ENCODE measurements around the gene CSRP3. TPM values are rescaled to one million over a fixed set of nuclear protein-coding genes. Genes with fewer than 3 reads are reported as not detected.

The CSRP3 gene
- total RNA-seq, 2 donors from 2014 or later = 2.7 TPM; not detected in 1

GRCh38 chr11:19241260-19242178 is 39.7 kb upstream of the CSRP3 start:
- Histone ChIP-seq H3K27me3 (replicated peaks; ENCODE audit: insufficient read depth) (peaks cover 6% of the 10 kb centered on the region), H3K4me3 (peak overlapping the region; percentile 44 to 54), H3K4me1 (replicated peaks) (no peaks in the 10 kb centered on the region), H3K27ac (no peak overlapping the region), H3K9me3 (no peaks in the 10 kb centered on the region), H3K36me3 (no peaks in the 10 kb centered on the region)
- TF ChIP-seq POLR2AphosphoS5 (IDR thresholded peaks at IDR 0.05) (no peak), POLR2A (IDR thresholded peaks at IDR 0.05) (no peak), CTCF (IDR thresholded peaks at IDR 0.05) (no peak)
- under 1% methylated on average over 58 of the region's 92 CpGs for WGBS
- intact Hi-C loops (cut with DNase I) = no loop called here
- DNase-seq (ENCODE audit: low spot score) = no peak

- intact Hi-C loops (cut with DNase I) = no loop called here
- peak; percentile 83 for DNase-seq (ENCODE audit: low spot score)
- H3K9me3 ChIP-seq = no peaks in the 10 kb centered on the region
- under 1% methylated on average over 55 of the region's 59 CpGs for WGBS
- H3K27me3 ChIP-seq (replicated peaks; ENCODE audit: insufficient read depth) = peaks cover 6% of the 10 kb centered on the region
- peak within 1 kb of the TSS; percentile 44 to 54 for H3K4me3 ChIP-seq
- no peaks in the 10 kb centered on the region for H3K36me3 ChIP-seq
- no peak for TF ChIP-seq CTCF (IDR thresholded peaks at IDR 0.05)
- peak; percentile 85 for TF ChIP-seq POLR2AphosphoS5 (IDR thresholded peaks at IDR 0.05)
- TF ChIP-seq POLR2A (IDR thresholded peaks at IDR 0.05) = no peak
- no peak within 1 kb of the TSS for H3K27ac ChIP-seq
- H3K4me1 ChIP-seq (replicated peaks) = no peaks in the 10 kb centered on the region
These were observed 38.9 kb upstream of the CSRP3 start, which contains the start of gene E2F8 for GRCh38 chr11:19240420-19241259. Gene E2F8 (minus strand): TSS chr11:19240945. CDS start chr11:19240121, 824 bp downstream.

- Histone ChIP-seq H3K36me3 (no peaks in the 10 kb centered on the region), H3K4me3 (no peak overlapping the region), H3K27ac (no peak overlapping the region), H3K27me3 (replicated peaks; ENCODE audit: insufficient read depth) (peaks cover 6% of the 10 kb centered on the region), H3K4me1 (replicated peaks) (no peaks in the 10 kb centered on the region), H3K9me3 (no peaks in the 10 kb centered on the region)
- 93% methylated on average over 3 of the region's 3 CpGs for WGBS
- intact Hi-C loops (cut with DNase I) = no loop called here
- TF ChIP-seq CTCF (IDR thresholded peaks at IDR 0.05) (no peak), POLR2AphosphoS5 (IDR thresholded peaks at IDR 0.05) (no peak)
- no peak for DNase-seq (ENCODE audit: low spot score)
These were observed 37.3 kb upstream of the CSRP3 start for GRCh38 chr11:19239039-19239438.

- no peak for TF ChIP-seq POLR2AphosphoS5 (IDR thresholded peaks at IDR 0.05)
- H3K36me3 ChIP-seq = no peaks in the 10 kb centered on the region
- no peak for DNase-seq (ENCODE audit: low spot score)
- intact Hi-C loops (cut with DNase I) = no loop called here
- no peaks in the 10 kb centered on the region for H3K9me3 ChIP-seq
- H3K27me3 ChIP-seq (replicated peaks; ENCODE audit: insufficient read depth) = peaks cover 6% of the 10 kb centered on the region
- WGBS = 69% methylated on average over 5 of the region's 5 CpGs
- H3K27ac ChIP-seq = no peak overlapping the region
- no peak overlapping the region for H3K4me3 ChIP-seq
- H3K4me1 ChIP-seq (replicated peaks) = no peaks in the 10 kb centered on the region
These were observed 36.0 kb upstream of the CSRP3 start for GRCh38 chr11:19237813-19238212.

GRCh38 chr11:19237381-19237780 is 35.6 kb upstream of the CSRP3 start:
- Histone ChIP-seq H3K4me3 (no peak overlapping the region), H3K27me3 (replicated peaks; ENCODE audit: insufficient read depth) (peaks cover 3% of the 10 kb centered on the region), H3K9me3 (no peaks in the 10 kb centered on the region), H3K27ac (no peak overlapping the region), H3K4me1 (replicated peaks) (no peaks in the 10 kb centered on the region), H3K36me3 (no peaks in the 10 kb centered on the region)
- WGBS = 68% methylated on average over 8 of the region's 8 CpGs
- no peak for DNase-seq (ENCODE audit: low spot score)
- intact Hi-C loops (cut with DNase I) = no loop called here
- TF ChIP-seq POLR2AphosphoS5 (IDR thresholded peaks at IDR 0.05) (no peak), CTCF (IDR thresholded peaks at IDR 0.05) (no peak), POLR2A (IDR thresholded peaks at IDR 0.05) (no peak)

All from prostate gland (tissue), 2 donors.